Kidney glomerular epithelial cell (primary cell): ENCODE data around the gene CTDP1.
"Not testable (repeated sequence)": the region's sequence is repeated elsewhere in the genome, so short reads cannot be mapped to it uniquely, and the experiment has no call there.

Experiments used
- DNase-seq: peaks from one replicate; lab custom pipeline; 2025; lab: John Stamatoyannopoulos, UW

Gene CTDP1

DNA sequence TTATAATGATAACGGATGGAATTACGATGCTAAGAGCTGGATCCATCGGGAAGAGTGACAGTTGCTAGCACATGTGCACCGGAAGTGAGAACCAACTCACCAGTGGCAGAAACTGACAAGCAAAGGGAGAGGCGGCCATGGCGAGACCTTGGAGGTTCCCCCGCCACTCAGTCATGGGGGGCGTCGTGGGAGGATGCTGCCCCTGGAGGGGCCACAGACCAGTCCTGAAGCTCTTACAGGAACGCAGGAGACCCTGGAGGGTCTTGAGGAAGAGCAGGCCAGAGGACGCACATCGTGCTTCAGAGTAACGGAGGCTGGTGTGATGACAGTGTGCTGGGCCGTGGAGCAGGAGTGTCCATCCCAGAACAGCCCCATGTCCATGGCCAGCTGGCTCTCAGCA, 65.0 kb downstream of the CTDP1 start:
- no peak for DNase-seq

DNA sequence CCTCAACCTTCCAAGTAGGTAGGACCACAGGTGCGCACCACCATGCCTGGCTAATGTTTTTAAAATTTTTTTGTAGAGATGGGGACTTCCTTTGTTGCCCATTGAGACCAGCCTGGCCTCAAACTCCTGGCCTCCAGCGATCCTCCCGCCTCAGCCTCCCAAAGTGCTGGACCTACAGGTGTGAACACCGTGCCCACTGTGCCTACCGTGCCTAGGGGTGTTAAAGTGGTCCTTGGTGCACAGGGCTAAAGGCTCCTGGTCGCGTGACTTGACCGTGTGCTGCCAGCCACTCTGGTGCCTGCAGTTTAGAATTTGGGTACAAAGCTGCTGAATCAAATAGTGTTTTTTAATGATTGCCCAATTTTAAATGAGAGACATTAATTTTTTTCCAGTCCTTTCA, 67.1 kb downstream of the CTDP1 start:
- no peak for DNase-seq

DNA sequence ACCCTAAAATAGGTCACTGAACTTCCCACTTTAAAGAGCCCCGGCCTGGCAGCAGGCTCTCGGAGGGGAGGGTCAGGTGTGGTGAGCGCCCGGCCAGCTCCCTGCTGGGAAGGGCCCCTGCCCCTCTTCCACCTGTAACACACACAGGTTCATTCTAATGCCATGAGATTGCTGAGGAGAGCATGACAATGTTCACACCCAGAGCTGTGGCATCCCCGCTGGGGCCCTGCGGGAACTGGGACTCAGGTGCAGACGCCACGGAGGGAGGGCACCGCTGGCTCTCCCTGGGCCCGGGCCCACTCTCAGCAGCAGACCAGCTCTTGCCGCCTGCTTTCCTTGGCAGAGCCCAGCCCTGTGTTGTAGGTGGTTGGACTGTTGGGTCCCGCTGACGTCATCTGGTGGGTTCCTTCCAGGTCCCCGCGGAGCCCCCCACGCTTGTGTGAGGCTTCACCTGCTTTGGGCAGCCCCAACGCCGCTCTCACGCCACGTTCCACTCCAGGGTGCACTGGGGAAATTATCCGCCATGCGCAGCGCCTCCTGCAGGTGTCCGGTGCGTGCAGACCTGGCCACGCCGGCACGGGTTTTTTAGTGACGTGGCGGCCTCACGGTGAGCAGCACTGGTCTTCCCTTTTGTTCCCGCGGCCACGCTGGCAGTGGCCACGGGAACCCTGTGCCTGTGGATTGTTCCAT, 67.7 kb downstream of the CTDP1 start:
- DNase-seq = no peak

DNA sequence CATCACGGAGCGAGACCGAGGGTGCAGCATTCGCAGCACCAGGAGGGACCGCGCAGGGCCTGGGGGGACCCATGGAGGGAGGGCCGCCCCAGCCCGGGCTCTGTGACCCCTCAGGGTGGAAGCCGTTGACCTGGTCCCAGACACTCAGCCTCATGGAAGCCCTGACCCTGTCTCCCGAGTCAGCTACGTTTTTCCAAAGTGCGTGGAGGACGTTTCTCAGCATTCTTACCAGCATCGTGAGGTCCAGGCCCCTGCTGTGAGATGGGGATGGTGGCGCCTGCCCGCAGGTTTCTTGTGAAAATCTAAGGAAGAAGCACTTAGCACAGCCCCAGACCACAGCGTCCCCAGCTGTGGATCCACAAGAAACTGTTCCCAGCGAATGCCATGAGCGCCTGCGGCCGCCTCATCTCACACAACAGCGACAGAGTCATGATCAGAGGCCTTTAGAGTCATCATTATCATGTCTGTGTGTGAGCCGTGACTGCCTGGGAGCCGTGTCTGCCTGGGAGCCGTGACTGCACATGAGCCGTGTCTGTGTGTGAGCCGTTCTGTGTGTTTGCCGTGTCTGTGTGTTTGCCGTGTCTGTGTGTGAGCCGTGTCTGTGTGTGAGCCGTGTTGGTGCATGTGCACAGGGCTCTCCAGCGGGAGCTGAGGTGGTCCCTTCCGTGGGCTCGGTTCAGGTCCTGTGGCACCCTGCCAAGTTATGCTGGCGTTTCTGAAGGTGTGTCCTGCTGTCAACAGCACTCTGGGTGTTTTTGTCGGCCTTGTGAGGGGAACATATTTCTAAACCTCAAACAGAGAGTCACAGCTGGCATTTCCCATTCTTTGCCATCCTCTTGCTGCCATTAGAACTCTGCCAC, 68.9 kb downstream of the CTDP1 start:
- DNase-seq = no peak

DNA sequence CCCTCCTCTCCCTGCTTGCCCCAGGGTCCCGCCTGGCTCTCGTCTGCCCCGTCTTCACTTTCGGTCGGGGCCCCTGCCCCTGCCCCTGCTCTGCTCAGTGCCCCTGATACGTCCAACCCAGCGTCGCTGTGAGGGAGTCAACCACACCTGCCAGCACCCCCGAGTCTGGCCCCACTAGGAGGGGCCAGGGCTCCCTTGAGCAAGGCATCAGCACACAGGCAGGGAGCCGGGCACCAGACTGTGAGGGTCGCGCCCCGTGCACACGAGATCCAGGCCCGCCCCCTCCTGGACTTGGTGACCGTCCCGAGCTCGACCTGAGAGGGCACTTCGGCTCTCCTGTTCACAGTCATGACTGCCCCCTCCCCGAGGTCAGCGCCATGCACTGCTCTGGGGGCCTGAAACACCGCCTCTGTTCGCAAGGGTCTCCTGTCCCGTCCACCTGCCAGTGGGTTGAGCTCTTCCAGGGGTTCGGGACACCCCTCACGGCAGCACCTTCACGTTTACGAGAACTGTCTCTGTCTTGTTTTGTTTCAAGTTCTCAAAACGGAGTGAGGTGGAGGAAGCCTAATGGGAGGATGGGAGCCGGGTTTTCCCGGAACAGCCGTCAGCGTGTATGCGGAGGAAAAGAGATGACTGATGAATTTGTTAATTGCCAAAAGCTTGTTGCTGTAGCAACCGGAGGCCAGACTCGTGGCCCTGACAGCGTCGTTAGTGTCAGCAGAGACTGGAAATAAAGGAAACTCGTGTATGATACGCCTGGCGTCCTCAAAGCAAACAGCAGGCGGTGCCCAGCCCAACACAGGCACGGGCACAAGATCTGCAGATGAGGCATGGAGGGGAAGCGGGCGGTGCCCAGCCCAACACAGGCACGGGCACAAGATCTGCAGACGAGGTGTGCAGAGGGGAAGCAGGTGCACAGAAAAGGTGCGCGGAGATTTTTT, 69.9 kb downstream of the CTDP1 start:
- no peak for DNase-seq

DNA sequence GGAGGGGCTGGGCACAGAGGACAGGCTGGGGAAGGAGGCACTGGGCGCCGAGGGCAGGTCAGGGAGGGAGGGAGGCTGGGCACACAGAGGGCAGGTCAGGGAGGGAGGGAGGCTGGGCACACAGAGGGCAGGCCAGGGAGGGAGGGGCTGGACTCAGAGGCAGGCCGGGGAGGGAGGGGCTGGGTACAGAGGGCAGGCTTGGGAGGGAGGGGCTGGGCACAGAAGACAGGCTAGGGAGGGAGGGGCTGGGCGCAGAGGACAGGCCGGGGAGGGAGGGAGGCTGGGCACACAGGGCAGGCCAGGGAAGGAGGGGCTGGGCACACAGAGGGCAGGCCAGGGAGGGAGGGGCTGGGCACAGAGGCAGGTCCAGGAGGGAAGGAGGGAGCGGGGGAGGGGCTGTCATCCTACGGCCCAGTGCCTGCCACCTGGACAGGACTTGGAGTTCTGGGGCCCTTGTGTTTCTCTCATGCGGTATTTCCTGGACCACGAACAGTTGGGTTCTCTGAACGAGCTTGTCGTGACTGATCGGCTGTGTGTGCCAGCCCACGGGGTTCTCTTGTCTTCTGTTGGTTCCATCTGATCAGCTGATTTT, 71.5 kb downstream of the CTDP1 start:
- DNase-seq = no peak

DNA sequence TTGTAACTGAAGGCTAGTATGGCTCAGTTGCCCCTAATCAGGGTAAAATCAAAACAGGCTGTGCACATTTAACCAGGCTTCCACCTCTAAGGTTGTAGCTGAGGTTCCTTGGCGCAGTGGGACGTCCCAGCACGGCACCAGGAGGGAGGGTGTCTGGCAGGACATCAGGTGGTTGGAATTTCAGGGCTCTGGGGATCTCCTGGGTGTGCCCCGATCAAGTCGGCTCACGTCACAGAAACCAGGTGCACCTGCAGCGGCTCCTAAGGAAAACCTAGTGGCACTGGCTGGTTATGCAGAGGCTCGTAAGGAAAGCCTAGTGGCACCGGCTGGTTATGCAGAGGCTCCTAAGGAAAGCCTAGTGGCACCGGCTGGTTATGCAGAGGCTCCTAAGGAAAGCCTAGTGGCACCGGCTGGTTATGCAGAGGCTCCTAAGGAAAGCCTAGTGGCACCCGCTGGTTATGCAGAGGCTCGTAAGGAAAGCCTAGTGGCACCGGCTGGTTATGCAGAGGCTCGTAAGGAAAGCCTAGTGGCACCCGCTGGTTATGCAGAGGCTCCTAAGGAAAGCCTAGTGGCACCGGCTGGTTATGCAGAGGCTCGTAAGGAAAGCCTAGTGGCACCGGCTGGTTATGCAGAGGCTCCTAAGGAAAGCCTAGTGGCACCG, 72.4 kb downstream of the CTDP1 start:
- not testable (repeated sequence) for DNase-seq

DNA sequence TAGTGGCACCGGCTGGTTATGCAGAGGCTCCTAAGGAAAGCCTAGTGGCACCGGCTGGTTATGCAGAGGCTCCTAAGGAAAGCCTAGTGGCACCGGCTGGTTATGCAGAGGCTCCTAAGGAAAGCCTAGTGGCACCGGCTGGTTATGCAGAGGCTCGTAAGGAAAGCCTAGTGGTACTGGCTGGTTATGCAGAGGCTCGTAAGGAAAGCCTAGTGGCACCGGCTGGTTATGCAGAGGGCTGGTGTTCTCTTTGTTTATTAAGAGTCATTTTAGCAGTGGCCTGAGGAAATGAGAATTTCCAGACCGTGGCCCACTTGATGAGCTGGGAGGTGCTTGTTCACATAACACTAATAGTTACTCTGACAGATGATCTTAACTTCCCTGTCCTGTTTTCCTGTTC, 73.3 kb downstream of the CTDP1 start:
- DNase-seq = not testable (repeated sequence)

DNA sequence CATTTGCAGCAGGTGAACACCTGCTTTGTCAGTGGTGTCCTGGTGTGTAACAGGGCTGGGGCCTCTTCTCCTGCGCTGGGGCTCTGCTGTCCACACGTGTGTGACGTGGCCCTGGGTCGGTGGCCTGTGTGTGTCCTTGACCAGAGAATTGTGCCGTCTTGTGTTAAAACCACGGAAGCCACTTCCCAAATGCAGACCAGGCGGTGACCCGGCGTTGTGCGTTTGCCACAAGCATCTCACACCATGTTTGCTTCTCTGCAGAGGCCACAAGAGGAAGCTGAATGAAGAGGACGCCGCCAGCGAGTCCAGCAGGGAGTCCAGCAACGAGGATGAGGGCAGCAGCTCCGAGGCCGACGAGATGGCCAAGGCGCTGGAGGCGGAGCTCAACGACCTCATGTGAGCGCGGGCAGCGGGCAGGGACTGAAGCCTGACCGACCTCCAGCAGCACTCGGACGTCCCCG, 73.8 kb downstream of the CTDP1 start:
- no peak for DNase-seq

DNA sequence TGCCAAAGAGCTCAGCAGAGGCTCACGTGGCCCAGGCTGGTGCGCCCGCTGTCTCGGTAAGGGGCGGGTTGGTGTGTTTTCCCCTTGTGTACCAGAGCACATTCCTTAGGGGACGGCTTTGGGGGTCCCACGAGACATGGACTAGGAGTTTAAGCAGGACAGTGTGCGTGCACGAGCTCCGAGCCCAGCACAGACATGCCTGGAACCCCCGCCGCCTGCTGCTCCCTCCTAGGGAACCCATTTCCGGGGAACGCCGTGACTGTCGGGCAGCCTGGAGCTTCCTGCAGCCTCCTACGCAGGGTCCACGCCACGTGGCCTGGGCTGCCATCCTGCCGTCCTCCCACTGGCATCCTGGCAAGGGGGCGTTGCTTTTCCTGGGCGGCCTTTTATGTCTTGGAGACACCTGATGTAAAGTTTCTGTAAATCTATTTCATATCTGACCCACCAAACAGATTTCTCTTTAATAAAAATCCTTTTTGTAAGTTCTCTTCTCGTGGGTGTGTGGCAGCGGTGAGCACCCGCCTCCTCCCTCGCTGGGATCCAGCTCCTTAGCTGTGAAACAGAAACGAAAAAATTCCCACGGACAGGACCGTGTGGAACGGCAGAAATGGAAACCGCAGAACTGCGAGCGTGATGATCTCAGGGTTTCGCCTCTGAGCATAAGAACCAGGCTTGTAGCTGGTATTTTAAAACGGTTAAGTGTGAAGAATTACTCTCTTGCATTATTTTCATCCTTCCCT, 74.6 kb downstream of the CTDP1 start:
- no peak for DNase-seq

DNA sequence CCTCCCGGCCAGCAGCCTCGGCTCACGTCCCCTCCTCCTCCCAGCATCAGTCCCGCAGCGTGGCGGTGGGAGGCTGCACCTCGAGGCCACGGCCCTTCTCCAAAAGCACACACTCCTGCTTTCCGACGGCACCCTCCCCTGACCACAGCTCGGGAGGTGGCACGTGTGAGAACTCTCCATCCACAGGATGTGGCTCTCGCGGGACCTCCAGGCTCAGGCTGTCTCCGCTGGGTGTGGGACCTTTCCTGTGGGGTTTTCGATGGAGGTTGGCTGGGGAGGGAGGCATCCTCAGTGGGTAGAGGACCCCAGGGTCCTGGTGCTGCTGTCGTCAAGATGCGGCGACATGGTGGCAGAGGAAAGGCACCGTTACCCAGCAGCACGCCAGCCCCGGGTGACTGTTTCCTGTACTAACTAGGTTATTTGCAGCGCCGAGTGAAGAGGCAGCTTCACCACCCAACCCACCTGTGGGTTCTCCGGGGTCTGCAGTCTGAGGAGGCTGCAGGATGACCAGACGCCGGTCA, 75.3 kb downstream of the CTDP1 start:
- DNase-seq = no peak

DNA sequence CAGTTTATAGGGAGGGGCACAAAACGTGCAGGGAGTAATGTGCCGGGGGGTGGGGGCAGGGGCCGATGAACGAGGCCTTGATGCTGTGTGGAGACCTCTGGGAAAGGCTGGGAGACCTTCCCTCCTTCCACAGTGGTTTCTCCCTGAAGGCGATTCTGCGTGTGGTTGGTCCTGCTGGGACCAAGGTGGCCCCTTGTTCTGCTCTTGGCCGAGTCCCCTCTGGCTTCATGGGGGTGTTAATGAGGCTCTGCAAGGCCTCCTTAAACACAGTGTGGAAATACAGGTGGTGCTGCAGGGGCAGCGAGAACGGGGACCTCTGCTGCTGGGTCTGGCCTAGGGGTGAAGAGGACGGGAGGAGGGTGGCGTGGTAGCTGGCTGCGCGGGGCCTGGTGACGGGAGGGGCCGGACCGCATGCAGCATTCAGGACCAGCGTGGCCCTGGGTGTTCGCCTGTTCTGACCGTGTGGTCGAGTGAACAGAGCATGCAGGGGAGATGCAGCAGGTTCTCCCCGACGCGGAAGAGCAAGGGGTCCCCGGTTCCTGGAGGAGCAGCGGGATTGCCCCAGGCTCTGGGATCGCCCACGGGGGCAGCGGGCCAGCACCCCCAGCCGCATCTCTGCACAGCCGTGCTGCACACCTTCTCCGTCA, 76.0 kb downstream of the CTDP1 start:
- DNase-seq = no peak

DNA sequence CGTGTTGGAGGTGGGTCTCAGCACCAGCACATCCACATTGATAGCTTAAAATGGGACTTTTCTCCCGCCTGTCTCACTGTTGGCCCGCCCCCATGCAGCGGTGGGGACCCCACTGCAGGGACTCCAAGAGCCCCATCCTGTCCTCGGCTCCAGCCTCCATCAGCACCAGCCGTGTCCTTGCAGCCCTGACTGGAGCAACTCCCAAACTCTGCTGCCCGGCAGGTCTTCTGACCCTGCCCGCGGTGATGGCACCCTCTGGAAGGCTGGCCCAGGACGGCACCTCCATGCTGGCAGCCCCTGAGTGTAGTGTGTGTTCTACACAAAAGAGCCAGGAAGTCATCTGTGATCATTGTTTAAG, 76.5 kb downstream of the CTDP1 start:
- no peak for DNase-seq

DNA sequence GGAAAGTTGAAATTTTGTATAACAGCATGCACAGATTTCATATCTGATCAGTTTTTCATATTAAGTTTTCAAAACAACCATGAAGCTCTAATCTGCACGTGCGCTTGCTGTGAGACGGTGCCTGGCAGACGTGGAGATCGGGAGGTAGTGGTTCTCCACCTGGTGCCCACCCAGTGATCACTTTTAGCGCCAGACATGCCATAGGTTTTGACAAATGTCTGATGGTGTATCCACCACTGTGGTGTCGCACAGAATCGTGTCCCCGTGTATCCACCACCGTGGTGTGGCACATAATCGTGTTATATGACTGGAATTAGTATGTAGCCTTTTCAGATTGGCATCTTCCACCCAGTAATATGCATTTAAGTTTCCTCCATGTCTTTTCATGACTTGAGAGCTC, 77.2 kb downstream of the CTDP1 start:
- DNase-seq = no peak

DNA sequence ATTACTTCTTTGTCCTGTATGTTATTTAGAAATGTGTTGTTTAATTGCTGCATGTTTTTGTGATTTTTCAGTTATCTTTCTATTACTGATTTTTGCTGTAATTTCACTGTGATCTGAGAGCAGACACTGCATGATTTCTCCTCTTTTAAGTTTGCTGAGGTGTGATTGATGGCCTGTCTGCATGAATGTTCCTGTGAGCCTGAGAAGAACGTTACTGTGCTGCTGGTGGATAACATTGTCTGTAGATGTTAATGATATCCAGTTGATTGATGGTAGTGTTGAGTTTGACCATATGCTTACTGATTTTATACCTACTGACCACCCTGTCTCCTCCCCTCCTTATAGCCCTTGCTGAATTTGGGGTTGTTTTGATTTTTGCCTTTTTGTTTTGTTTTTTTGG, 80.7 kb downstream of the CTDP1 start:
- no peak for DNase-seq

DNA sequence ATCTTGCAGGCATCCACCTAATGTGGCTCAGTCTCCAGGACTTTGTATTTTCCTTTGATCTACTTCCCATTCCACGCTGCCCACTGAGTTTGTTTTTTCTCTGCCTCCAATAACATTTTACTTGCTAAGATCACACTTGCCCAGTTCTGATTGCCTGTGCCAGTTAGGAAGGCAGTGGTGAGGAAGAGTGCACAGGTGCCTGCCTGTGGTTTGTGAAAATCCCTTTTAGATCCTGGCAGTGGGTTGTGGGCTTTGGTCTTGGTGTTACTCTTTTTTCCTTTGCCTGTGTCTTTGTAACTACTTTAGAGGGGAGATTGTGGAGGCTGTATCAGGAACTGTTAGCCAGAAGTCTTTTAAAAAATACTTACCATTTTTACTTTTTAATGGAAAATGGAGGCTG, 81.3 kb downstream of the CTDP1 start:
- DNase-seq = no peak

DNA sequence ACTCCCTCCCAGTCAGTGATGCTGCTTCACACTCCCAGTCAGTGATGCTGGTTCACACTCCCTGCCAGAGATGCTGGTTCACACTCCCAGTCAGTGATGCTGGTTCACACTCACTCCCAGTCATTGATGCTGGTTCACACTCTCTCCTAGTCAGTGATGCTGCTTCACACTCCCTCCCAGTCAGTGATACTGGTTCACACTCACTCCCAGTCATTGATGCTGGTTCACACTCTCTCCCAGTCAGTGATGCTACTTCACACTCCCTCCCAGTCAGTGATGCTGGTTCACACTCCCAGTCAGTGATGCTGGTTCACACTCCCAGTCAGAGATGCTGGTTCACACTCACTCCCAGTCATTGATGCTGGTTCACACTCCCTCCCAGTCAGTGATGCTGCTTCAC, 83.8 kb downstream of the CTDP1 start:
- DNase-seq = no peak

DNA sequence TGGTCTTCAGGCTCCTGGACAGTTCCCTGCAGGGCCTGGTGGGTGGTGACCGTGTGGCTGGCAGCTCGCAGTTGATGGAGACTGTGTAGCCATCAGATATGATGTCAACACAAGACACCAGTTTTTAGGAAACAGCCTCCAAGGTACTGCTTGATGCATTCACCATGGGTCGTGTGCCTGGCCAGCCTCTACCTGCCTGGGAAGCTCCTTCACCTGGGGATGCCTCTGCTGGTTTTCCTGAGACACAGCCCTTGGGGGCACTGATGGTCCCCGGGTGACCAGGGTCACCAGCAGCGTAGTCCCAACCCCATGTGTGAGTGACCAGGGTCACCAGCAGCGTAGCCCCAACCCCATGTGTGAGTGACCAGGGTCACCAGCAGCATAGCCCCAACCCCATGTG, 84.5 kb downstream of the CTDP1 start:
- DNase-seq = no peak

DNA sequence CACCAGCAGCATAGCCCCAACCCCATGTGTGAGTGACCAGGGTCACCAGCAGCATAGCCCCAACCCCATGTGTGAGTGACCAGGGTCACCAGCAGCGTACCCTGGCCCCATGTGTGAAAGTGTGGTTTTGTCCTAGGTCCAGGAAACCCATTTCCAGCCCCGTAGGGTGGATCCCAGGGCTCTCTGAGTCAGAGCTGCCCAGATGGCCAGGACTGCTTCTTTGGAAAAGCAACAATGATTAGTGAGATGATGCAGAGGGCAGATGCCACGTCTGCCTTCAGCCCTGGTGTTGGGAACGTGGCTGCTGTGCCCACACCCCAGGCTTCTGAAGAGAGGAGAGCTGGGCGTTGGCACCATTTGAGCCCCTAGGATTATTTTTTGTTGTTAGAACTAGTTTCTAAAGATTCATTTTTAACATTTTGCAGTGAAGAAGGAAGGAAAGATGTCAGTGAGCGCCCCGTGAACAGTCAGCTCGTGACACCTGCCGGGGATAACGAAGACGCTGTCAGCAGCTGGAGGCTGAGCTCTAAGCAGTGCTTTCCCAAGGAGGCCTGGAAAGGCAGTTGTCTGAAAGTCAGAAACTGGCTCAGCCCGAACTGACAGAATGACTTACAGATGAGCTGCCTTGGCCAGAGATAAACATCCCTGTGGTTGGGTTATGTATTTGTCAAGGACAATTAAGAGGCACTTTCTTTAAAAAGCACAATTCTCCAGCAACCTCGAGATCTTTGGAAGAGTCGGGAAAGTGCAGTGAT, 86.1 kb downstream of the CTDP1 start:
- no peak for DNase-seq
